Naive B cell (primary cell): ENCODE measurements around the gene EGFR. TPM values are rescaled to one million over a fixed set of nuclear protein-coding genes. Genes with fewer than 3 reads are reported as not detected.

Source experiments
- ATAC-seq, 2 donors: fragments of 150-1000 bp; cut with Tn5 transposase; 2 replicates each; pipeline ENCODE4 v1.10.0; 2021; ENCODE audit warnings: low read depth in 2 of 2, mild to moderate bottlenecking in 2 of 2, moderate library complexity in 2 of 2
- DNase-seq: peaks from one replicate; pipeline ENCODE4 v3.0.0; 2022
- H3K27ac Mint-ChIP-seq, 6 donors: one replicate each; pipeline ENCODE4 v1.8.0; 2020 to 2022; ENCODE audit warnings: mild to moderate bottlenecking in 6 of 6, mixed read lengths in 6 of 6, moderate library complexity in 5 of 6, inconsistent platforms in 2 of 6
- H3K27me3 Mint-ChIP-seq, 3 donors: one replicate each; pipeline ENCODE4 v1.8.0; 2021 to 2022; ENCODE audit warnings: mixed read lengths in 3 of 3, mild to moderate bottlenecking in 1 of 3
- H3K36me3 Mint-ChIP-seq, 2 donors: one replicate each; pipeline ENCODE4 v1.8.0; 2020 to 2022; ENCODE audit warnings: mixed read lengths in 2 of 2, inconsistent platforms in 1 of 2, mild to moderate bottlenecking in 1 of 2
- H3K4me1 Mint-ChIP-seq, 3 donors: one replicate each; pipeline ENCODE4 v1.8.0; 2020 to 2022; ENCODE audit warnings: mixed read lengths in 3 of 3, inconsistent platforms in 1 of 3, mild to moderate bottlenecking in 1 of 3, moderate library complexity in 1 of 3
- H3K4me3 Mint-ChIP-seq, 8 donors: one replicate each; pipeline ENCODE4 v1.8.0; 2020 to 2022; ENCODE audit warnings: mild to moderate bottlenecking in 8 of 8, mixed read lengths in 8 of 8, moderate library complexity in 8 of 8, inconsistent platforms in 2 of 8
- H3K9me3 Mint-ChIP-seq, 7 donors: one replicate each; pipeline ENCODE4 v1.8.0; 2020 to 2022; ENCODE audit warnings: mixed read lengths in 7 of 7, mild to moderate bottlenecking in 5 of 7, inconsistent platforms in 2 of 7, moderate library complexity in 1 of 7
- polyA plus RNA-seq, 6 donors: library from polyadenylated mRNA; unstranded; fragments of 300-500 nt; fragmentation: Illumina TruSeq; gene quantifications; one replicate each; pipeline ENCODE4 v1.2.3, GENCODE V29; 2021; ENCODE audit warnings: low read depth in 6 of 6

The EGFR gene
- polyA plus RNA-seq, 6 donors from 2014 or later: not detected

DNA sequence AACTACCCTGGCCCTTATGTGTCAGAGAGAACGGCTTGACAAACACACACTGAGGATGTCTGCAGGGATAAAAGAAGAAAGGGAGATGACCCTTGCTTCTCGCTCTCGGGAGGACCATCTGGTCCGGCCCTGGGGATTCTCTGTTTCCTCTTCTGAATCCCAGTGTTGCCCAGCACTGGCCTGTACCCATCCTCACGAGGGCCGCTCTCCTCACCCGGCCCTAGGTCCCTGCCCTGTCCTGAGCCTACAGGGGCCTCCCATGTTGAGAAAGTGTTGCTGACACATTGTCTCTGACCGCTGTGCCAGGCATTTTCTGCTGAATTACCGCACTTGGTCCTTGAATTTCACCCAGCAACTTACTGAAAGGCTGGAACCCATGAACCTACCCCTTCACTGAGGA is 174.4 kb downstream of the EGFR start:
- Mint-ChIP-seq H3K9me3 (peaks cover 0 to 4% (median 0%) of the 10 kb centered on the region in 7 donors), H3K27me3 (peaks cover 5 to 11% (median 5%) of the 10 kb centered on the region in 3 donors), H3K36me3 (no peaks in the 10 kb centered on the region), H3K4me1 (no peaks in the 10 kb centered on the region), H3K27ac (peak overlapping the region in 1 of 6 donors; percentile 82), H3K4me3 (no peak overlapping the region)
- DNase-seq (no peak), ATAC-seq (no peak)

DNA sequence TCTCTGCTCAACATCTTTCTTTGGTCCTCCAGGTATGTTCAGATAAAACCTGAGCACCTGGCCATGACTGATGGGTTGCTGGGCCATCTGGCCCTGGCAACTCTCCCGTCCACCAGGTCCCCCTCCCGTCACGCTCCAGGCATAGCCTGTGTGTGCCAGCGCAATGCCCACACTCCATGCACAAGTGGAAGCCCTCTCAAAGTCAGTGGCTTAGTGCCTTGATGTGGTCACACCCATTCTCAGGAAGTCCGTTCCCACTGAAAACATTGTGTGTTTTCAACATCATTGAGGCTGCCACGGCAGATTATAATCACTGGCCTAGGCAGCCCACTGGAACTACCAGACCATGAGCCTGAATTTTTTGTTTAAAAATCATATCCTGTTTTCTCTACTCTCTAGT is 175.7 kb downstream of the EGFR start:
- H3K4me1 Mint-ChIP-seq: no peaks in the 10 kb centered on the region
- peak overlapping the region in 1 of 6 donors; percentile 11 for H3K27ac Mint-ChIP-seq
- peaks cover 0 to 4% (median 0%) of the 10 kb centered on the region in 7 donors for H3K9me3 Mint-ChIP-seq
- DNase-seq: no peak
- H3K36me3 Mint-ChIP-seq: no peaks in the 10 kb centered on the region
- H3K27me3 Mint-ChIP-seq: peaks cover 0 to 5% (median 5%) of the 10 kb centered on the region in 3 donors
- H3K4me3 Mint-ChIP-seq: no peak overlapping the region
- no peak for ATAC-seq

DNA sequence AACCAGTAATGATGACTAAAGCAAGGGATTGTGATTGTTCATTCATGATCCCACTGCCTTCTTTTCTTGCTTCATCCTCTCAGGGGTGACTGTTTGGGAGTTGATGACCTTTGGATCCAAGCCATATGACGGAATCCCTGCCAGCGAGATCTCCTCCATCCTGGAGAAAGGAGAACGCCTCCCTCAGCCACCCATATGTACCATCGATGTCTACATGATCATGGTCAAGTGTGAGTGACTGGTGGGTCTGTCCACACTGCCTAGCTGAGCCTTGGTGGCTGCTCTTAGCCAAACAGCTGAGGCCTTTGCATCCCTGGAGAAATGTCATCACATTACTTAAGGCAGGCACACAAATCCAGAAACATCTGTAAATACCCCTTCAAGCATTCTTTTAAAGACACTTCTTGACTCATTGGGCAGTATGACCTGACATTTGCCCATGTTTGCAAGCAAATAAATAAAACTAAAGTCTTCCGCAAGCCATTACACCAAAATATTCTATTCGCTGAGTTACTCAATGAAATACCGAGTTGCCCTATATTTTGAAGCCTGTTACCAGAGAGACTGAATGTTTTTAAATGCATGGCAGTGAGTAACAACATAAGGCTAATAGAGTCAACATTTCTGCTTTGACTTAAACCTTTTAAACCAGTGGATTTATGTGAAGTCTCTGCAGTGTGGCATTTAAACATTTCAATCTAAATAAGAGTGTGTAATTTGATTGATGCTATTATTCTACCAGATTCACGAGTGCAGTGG is 180.0 kb downstream of the EGFR start:
- H3K27me3 Mint-ChIP-seq: peaks cover 0 to 5% (median 0%) of the 10 kb centered on the region in 3 donors
- H3K4me3 Mint-ChIP-seq: no peak overlapping the region
- no peaks in the 10 kb centered on the region for H3K4me1 Mint-ChIP-seq
- ATAC-seq: no peak
- no peak overlapping the region for H3K27ac Mint-ChIP-seq
- no peak for DNase-seq
- H3K36me3 Mint-ChIP-seq: no peaks in the 10 kb centered on the region
- peaks cover 0 to 2% (median 0%) of the 10 kb centered on the region in 7 donors for H3K9me3 Mint-ChIP-seq

DNA sequence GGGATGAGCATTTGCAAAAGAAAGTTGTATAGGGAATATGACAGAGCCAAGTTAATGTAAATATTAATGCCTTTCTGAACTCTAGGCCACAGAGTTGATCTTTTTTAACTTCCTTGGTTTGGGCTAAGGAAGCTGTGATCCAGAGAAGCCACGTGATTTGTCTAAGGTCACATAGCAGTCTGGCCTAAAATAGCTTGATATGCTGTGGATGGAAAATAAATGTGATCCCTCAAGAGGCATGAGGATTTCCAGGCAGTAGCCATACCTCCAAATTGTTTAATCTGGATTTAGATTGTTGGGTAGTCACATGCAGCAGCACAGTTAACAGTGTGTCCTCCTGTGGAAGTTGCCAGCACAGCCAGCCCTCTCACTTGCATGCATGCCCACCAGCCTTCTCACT is 180.6 kb downstream of the EGFR start:
- H3K27ac Mint-ChIP-seq: no peak overlapping the region

DNA sequence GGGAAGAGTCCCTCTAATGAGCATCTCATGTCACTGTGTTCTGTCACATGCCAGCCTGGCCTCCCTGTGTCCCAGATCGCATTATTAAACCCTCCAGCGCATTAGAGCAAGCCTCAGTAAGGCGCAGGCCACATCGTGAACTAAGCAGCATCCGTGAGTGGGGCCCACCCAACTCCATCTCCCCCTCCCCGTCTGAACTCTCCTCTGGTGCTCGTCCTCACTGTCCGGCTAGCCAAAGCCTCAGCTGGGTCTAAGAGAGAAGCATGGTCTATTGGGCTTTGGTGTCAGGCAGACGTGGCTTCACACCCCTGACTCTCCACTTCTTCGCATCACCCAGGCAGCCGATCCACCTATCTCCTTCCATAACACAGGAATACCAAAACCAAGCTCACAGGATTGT is 181.6 kb downstream of the EGFR start:
- Mint-ChIP-seq H3K9me3 (no peaks in the 10 kb centered on the region), H3K27ac (no peak overlapping the region), H3K27me3 (peaks cover 0 to 5% (median 0%) of the 10 kb centered on the region in 3 donors), H3K4me3 (no peak overlapping the region), H3K4me1 (no peaks in the 10 kb centered on the region), H3K36me3 (no peaks in the 10 kb centered on the region)
- ATAC-seq (no peak), DNase-seq (no peak)

More for the DNA sequence above, 180.6 kb downstream of the EGFR start:
- no peak overlapping the region for H3K4me3 Mint-ChIP-seq
- peaks cover 0 to 5% (median 0%) of the 10 kb centered on the region in 3 donors for H3K27me3 Mint-ChIP-seq
- DNase-seq (no peak), ATAC-seq (no peak)
- no peaks in the 10 kb centered on the region for H3K36me3 Mint-ChIP-seq
- H3K9me3 Mint-ChIP-seq: peaks cover 0 to 1% (median 0%) of the 10 kb centered on the region in 7 donors
- no peaks in the 10 kb centered on the region for H3K4me1 Mint-ChIP-seq

DNA sequence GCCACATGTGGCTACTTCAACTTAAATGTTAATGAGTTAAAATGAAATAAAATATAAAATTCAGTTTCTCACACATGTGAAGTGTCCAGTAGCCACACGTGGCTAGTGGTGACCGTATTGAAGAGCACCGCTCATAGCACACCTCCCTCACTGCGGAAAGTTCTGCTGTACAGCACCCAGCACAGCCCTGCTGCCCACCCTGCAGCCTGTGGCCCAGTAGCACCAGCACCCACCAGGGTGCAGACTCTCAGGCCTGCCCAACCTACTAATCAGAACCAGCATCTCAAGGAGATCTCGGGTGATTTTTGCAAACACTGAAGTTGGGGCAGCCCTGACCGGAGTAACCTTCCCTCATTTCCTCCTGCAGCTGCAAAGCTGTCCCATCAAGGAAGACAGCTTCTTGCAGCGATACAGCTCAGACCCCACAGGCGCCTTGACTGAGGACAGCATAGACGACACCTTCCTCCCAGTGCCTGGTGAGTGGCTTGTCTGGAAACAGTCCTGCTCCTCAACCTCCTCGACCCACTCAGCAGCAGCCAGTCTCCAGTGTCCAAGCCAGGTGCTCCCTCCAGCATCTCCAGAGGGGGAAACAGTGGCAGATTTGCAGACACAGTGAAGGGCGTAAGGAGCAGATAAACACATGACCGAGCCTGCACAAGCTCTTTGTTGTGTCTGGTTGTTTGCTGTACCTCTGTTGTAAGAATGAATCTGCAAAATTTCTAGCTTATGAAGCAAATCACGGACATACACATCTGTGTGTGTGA is 183.5 kb downstream of the EGFR start:
- H3K9me3 Mint-ChIP-seq: no peaks in the 10 kb centered on the region
- DNase-seq (no peak), ATAC-seq (no peak)
- H3K4me3 Mint-ChIP-seq: no peak overlapping the region
- no peak overlapping the region for H3K27ac Mint-ChIP-seq
- H3K27me3 Mint-ChIP-seq: no peaks in the 10 kb centered on the region
- no peaks in the 10 kb centered on the region for H3K36me3 Mint-ChIP-seq
- H3K4me1 Mint-ChIP-seq: no peaks in the 10 kb centered on the region

DNA sequence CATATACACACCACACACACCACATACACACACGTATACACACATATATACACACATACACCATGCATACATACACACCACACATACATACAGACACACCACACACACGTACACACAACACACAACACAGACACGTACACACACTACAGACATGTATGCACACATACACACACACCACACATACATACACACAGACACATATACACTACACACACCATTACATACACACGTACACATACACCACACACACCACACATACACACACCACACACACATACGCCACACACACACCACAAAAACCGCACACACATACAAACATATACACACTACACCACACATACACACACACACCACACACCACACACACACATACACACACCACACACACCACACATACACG is 184.5 kb downstream of the EGFR start:
- Mint-ChIP-seq H3K9me3 (no peaks in the 10 kb centered on the region), H3K27ac (no peak overlapping the region), H3K4me3 (no peak overlapping the region), H3K27me3 (no peaks in the 10 kb centered on the region), H3K36me3 (no peaks in the 10 kb centered on the region), H3K4me1 (no peaks in the 10 kb centered on the region)
- ATAC-seq: no peak
- no peak for DNase-seq

DNA sequence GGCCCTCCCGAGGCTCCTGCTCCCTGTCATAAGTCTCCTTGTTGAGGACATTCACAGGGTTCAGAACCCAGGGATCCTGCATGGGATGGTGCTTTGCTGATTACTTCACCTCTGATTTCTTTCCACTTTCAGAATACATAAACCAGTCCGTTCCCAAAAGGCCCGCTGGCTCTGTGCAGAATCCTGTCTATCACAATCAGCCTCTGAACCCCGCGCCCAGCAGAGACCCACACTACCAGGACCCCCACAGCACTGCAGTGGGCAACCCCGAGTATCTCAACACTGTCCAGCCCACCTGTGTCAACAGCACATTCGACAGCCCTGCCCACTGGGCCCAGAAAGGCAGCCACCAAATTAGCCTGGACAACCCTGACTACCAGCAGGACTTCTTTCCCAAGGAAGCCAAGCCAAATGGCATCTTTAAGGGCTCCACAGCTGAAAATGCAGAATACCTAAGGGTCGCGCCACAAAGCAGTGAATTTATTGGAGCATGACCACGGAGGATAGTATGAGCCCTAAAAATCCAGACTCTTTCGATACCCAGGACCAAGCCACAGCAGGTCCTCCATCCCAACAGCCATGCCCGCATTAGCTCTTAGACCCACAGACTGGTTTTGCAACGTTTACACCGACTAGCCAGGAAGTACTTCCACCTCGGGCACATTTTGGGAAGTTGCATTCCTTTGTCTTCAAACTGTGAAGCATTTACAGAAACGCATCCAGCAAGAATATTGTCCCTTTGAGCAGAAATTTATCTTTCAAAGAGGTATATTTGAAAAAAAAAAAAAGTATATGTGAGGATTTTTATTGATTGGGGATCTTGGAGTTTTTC is 186.5 kb downstream of the EGFR start:
- Mint-ChIP-seq H3K27me3 (peaks cover 0 to 5% (median 0%) of the 10 kb centered on the region in 3 donors), H3K27ac (no peak overlapping the region), H3K9me3 (no peaks in the 10 kb centered on the region), H3K4me1 (no peaks in the 10 kb centered on the region), H3K36me3 (no peaks in the 10 kb centered on the region), H3K4me3 (no peak overlapping the region)
- no peak for DNase-seq
- no peak for ATAC-seq

DNA sequence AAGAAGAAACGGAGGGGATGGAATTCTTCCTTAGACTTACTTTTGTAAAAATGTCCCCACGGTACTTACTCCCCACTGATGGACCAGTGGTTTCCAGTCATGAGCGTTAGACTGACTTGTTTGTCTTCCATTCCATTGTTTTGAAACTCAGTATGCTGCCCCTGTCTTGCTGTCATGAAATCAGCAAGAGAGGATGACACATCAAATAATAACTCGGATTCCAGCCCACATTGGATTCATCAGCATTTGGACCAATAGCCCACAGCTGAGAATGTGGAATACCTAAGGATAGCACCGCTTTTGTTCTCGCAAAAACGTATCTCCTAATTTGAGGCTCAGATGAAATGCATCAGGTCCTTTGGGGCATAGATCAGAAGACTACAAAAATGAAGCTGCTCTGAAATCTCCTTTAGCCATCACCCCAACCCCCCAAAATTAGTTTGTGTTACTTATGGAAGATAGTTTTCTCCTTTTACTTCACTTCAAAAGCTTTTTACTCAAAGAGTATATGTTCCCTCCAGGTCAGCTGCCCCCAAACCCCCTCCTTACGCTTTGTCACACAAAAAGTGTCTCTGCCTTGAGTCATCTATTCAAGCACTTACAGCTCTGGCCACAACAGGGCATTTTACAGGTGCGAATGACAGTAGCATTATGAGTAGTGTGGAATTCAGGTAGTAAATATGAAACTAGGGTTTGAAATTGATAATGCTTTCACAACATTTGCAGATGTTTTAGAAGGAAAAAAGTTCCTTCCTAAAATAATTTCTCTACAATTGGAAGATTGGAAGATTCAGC is 187.6 kb downstream of the EGFR start:
- peaks cover 0 to 5% (median 0%) of the 10 kb centered on the region in 3 donors for H3K27me3 Mint-ChIP-seq
- H3K9me3 Mint-ChIP-seq: no peaks in the 10 kb centered on the region
- H3K4me3 Mint-ChIP-seq: no peak overlapping the region
- no peaks in the 10 kb centered on the region for H3K36me3 Mint-ChIP-seq
- no peak overlapping the region for H3K27ac Mint-ChIP-seq
- DNase-seq (no peak), ATAC-seq (no peak)
- H3K4me1 Mint-ChIP-seq: no peaks in the 10 kb centered on the region

DNA sequence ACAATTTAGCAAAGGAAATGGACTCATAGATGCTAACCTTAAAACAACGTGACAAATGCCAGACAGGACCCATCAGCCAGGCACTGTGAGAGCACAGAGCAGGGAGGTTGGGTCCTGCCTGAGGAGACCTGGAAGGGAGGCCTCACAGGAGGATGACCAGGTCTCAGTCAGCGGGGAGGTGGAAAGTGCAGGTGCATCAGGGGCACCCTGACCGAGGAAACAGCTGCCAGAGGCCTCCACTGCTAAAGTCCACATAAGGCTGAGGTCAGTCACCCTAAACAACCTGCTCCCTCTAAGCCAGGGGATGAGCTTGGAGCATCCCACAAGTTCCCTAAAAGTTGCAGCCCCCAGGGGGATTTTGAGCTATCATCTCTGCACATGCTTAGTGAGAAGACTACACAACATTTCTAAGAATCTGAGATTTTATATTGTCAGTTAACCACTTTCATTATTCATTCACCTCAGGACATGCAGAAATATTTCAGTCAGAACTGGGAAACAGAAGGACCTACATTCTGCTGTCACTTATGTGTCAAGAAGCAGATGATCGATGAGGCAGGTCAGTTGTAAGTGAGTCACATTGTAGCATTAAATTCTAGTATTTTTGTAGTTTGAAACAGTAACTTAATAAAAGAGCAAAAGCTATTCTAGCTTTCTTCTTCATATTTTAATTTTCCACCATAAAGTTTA is 188.8 kb downstream of the EGFR start:
- peaks cover 0 to 6% (median 5%) of the 10 kb centered on the region in 3 donors for H3K27me3 Mint-ChIP-seq
- H3K9me3 Mint-ChIP-seq: no peaks in the 10 kb centered on the region
- no peaks in the 10 kb centered on the region for H3K36me3 Mint-ChIP-seq
- DNase-seq: no peak
- H3K27ac Mint-ChIP-seq: no peak overlapping the region
- no peaks in the 10 kb centered on the region for H3K4me1 Mint-ChIP-seq
- ATAC-seq: no peak
- H3K4me3 Mint-ChIP-seq: no peak overlapping the region

DNA sequence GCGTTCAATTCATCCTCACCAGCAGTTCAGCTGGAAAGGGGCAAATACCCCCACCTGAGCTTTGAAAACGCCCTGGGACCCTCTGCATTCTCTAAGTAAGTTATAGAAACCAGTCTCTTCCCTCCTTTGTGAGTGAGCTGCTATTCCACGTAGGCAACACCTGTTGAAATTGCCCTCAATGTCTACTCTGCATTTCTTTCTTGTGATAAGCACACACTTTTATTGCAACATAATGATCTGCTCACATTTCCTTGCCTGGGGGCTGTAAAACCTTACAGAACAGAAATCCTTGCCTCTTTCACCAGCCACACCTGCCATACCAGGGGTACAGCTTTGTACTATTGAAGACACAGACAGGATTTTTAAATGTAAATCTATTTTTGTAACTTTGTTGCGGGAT is 190.5 kb downstream of the EGFR start:
- DNase-seq (no peak), ATAC-seq (no peak)
- Mint-ChIP-seq H3K36me3 (no peaks in the 10 kb centered on the region), H3K4me3 (no peak overlapping the region), H3K27ac (no peak overlapping the region), H3K9me3 (no peaks in the 10 kb centered on the region), H3K4me1 (no peaks in the 10 kb centered on the region), H3K27me3 (peaks cover 0 to 6% (median 5%) of the 10 kb centered on the region in 3 donors)

DNA sequence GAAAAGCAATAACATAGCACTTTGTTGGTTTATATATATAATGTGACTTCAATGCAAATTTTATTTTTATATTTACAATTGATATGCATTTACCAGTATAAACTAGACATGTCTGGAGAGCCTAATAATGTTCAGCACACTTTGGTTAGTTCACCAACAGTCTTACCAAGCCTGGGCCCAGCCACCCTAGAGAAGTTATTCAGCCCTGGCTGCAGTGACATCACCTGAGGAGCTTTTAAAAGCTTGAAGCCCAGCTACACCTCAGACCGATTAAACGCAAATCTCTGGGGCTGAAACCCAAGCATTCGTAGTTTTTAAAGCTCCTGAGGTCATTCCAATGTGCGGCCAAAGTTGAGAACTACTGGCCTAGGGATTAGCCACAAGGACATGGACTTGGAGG is 191.4 kb downstream of the EGFR start:
- Mint-ChIP-seq H3K9me3 (no peaks in the 10 kb centered on the region), H3K27me3 (peaks cover 0 to 6% (median 5%) of the 10 kb centered on the region in 3 donors), H3K27ac (no peak overlapping the region), H3K4me1 (no peaks in the 10 kb centered on the region), H3K36me3 (no peaks in the 10 kb centered on the region), H3K4me3 (no peak overlapping the region)
- DNase-seq (no peak), ATAC-seq (no peak)
